CD4-positive, alpha-beta T cell treated with Interleukin-2 at 100 ng/mL for 4 hours (primary cell): ENCODE data around the gene INPPL1.

Source experiments
- DNase-seq: peaks from one replicate; pipeline ENCODE4 v3.0.0-alpha.2; 2020; ENCODE audit warnings: low spot score

Gene INPPL1

DNA sequence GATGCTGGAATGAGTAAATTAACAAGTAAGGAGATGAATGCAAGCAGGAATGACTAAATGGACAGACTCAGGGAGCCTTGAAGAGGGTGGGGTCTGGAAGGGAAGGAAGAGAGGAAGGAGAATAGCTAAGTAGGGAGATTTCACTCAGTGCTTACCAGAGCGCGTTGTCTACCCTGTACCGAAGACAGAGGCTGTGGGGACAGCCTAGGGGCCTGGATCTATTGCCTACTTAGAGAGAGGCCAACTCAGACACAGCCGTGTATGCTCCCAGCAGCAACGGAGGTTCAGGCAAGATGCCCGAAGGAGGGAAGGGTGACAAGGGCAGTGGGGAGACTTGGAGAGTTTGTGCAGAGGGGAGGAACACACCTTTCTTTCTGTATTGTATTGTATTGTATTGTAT, 7.9 kb upstream of the INPPL1 start, which contains the start of gene FOLR2:
Gene FOLR2 (plus strand): TSS at position 157 of the 400 bp plus-strand sequence. CDS start 1,791 bp downstream, outside the sequence.
- DNase-seq: no peak

DNA sequence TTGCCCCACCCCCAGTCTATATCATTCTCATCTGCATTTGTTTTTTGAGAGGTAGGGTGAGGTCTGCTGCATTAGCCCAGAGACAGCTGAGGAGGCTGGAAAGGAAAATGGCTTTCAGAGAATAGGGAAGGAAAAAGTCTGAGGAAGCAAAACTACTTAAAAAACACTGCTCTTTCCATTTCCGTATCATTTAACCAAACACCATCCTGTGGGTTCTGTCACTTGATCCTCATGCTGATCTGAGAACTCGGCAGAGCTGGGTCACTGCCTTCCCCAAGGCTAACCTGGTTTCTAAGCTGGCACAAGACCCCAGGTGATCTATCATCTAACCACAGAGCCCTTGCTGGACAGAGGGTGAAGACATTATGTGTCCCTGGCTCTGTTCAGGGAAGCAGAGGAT, 6.7 kb upstream of the INPPL1 start:
- no peak for DNase-seq

DNA sequence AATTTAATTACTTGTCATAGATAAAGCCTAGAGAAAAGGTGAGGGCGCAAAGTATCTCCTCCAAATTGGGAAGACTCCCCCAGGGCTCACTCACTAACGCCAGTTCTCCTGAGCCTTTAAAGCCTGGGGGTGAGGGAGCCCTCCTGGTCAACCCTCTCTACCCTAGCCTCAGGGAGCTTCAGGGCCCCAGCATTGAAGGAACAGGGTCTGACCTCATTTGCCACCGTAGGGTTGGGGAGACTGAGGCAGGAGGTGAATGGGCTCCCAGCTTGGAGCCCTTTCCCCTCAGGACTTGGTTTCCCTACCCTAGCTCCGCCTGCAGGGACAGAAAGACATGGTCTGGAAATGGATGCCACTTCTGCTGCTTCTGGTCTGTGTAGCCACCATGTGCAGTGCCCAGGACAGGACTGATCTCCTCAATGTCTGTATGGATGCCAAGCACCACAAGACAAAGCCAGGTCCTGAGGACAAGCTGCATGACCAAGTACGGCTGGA, 6.3 kb upstream of the INPPL1 start:
- no peak for DNase-seq

DNA sequence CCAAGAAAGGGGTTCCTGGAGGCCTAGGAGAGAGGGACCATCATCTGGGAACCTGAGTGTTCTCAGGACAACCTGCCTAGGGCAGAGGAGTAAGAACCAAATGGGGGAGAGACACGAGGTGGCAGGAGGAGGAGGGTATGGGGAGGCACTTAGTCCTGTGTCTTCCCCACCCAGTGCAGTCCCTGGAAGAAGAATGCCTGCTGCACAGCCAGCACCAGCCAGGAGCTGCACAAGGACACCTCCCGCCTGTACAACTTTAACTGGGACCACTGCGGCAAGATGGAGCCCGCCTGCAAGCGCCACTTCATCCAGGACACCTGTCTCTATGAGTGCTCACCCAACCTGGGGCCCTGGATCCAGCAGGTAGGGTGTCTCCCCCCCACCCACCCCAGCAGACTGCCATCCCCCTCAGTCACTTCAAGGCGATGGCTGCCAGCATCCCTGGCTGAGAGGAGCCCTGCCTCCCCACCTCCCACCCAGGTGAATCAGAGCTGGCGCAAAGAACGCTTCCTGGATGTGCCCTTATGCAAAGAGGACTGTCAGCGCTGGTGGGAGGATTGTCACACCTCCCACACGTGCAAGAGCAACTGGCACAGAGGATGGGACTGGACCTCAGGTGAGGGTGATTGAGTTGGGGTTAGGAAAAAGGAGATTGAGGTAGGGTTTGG, 3.7 kb upstream of the INPPL1 start:
- DNase-seq: no peak

DNA sequence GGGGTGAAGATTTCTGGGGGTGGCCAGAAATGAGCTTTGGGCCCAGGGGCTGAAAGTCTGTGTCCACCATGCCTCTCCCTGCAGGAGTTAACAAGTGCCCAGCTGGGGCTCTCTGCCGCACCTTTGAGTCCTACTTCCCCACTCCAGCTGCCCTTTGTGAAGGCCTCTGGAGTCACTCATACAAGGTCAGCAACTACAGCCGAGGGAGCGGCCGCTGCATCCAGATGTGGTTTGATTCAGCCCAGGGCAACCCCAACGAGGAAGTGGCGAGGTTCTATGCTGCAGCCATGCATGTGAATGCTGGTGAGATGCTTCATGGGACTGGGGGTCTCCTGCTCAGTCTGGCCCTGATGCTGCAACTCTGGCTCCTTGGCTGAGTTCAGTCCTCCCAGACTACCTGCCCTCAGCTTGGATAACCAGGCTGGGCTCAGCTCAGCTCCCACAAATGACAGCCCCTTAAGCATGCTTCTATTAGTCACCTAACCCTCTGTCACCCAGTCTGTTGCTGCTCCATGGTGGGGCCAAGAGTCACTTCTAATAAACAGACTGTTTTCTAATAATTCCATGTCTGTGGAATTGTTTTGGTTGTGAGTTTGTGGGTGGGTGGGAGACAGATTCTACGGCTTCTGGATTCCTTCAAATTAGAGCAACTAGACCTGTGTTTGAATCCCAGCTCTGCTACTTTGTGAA, 3.0 kb upstream of the INPPL1 start:
- no peak for DNase-seq

DNA sequence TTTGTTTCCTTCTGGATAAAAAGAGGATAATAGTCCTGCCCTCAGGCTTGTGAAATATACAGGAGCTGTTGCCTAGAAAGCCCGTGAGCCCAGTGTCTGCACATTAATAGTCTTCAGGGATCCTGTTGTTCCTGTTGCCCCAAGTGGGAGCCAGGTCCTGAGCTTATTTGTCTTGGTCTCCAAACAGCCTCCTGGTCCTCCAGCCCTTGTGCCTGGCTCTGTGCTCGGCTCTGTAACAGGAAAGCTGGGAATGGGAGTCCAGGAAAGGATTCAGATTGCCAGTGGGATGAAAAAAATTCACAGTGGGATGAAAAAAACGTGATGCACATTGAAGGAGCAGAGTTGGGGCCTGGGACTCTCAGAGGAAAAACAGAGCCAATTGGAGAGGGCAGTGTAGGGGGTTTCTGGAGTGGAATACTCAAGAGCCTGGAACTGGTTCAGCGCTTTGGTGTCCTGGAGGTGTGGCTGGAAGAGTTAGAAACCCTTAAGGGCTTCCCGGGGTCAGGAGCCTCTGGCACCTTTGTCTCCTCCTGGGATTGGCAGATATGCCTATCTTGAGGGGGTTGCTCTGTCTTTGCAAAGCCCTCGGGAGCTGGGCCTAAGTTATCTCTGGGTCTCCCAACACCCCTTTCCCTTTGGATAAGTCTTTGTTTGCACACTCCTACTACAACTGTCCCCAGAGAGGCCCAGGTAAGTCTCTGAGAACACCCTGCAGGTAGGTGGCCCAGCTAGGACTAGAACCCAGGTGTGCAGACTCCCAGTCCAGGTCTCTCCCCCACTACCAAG, 2.3 kb upstream of the INPPL1 start:
- DNase-seq: no peak

DNA sequence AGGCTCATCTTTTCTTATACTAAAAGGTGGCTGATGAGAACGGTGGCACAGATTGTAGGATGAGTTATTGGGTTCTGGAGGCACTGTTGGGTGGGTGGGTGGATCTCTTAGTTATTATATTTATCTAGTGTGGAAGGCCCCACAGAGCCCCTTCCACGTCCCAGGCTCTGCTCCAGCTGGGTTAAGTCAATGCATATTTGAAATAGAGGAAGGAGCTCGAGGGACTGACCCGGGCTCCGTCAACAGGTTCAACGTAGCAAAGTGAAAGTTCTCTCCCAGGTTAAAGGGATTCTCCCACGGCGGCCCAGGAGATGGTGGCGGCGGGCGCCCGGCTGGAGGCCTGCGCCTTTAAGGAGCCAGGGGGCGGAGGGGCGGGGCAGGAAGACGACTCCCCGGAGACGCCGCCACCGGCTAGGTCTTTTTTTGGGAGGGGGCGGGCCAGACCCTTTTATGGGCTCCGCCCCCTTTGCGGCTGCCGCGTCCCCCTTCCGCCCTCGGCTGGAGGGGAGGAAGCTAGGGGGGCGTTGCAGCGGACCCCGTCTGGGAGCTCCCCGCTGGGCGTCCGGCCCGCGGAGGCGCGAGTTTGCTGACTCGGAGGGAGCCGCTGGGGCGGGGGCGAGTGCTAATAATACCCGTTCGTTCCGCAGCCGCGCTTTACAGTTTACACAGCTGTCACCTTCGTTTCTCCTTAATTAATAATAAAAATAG, 1.5 kb upstream of the INPPL1 start:
- DNase-seq: peak; percentile 94

DNA sequence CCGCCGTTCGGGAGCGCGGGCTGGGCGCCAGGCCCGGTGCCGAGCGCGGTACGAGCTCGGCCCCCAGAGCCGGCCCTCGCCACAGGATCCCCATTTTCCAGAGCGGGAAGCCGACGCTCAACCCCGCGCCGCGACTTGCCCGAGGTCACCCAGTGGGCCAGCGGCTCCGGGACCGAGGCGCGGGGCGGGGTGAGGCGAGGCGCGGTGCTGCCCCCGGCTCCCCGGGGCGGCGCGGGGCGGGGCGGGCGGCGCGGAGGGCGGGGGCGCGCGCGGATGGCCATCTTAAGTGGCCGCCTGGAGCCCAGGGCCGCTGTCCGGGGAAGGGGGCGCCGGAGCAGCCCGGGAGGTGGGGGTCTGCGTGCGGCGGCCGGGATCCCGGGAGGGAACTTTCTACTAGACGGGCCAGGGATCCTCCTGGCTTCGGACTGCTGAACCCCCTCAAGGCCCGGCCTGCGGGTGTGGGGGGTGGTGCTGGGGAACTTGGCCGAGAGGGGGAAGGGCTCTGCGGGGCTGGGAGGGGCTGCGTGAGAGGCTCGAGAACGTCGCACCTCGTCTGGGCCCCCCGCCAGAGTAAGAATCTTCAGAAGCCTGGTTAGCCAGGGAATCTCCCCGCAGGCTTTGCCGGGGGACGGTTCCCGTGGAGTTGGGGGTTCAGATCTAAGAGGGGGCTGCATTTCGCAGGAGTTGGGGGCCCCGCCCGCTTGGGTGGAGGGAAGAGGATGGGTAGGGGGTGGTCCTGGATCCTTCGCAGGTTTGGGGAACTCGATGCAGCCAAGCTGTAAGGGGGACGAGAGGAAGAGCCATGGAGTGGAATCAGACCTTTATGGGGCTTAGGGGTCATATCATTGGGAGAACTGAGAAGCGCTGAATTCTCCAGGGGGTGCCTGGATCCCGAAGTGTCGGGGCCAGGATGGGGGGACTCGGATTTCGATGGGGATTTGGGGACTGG, 678 bp upstream of the INPPL1 start:
- DNase-seq: peak; percentile 50

DNA sequence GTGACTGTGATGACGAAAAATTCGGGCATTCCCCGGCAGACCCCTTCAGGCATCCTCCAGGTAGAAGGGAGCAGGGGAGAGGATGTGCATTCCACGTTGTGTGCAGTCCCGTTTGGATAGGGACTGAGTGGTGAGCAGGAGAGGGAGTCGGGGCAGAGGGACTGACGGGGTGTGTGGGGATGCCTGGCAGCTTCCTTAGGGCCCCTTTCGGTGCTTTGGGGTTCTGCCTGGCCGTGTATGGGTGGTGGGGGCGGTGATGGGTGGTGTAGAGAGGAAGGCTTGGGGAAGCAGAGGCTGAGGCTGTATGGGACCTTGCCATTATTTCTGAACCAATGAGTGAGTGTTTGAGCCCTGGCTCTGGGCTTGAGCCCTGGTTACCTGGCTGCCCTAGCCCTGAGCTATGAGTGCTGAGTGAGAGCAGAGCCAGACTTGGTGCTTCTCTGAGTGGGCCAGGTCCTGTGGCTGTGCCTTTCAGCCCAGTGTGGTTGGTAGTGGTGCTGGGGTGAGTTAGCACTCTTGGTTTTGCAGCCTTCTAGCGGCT, 914 bp downstream of the INPPL1 start:
- peak; percentile 27 for DNase-seq

DNA sequence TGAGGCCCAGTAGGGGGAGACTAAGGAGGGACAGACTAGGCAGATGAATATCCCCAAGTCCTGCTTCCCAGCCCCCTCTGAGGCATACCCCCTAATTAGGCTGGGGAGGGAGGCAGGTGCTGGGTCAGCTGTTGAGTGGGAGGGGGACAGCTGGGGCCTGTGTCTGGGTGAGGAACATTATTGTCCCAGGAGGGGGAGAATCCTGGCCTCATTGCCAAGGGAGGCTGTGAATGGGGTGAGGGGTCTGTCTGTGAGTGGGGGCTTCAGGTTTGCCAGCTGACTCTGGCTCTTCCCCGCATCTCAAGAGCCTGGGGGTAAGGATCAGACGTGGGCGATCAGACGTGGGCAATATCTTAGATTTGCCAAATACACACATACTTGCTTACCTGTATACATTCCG, 2.1 kb downstream of the INPPL1 start:
- no peak for DNase-seq

DNA sequence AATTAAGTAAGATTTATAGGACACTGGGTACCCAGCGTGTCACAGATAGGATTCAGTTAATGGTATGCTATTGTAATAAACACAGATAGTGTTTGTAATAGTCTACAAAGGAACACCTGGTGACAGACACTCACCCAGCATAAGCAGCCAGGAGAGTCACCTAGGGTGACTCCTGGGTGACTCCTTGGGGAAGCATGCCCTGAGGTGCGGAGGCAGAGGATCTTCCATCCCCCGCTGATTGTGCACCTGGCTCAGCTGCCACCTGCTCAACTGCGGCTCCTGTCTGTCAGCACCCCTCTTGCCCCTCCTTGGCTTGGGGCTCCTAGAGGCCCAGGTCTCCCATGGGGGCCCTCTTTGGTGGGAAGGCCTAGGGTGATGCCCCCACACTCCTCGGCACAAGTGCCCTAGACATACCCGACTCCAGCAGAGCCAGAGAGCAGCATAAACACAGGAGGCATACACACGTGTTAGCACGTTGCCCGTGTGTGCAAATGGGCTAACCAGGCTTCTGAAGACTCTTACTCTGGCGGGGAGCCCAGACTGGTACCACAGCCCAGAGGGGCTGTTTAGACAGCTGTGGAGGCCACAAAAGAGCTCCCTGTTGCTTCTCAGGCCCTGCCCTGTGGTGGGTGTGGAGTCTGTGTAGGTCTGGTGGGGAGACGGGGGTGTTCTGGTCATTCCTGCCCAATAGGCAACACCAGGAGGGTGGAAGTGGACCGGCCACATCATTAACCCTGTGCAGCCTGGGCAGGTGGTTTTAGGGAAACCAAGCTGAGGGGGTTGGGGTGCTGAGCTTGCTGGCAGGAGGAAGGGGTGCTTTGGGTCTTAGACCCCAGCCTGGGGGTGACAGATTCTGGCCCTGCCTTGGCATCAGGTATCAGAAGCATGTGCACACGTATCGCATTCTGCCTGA, 3.0 kb downstream of the INPPL1 start:
- DNase-seq: no peak

DNA sequence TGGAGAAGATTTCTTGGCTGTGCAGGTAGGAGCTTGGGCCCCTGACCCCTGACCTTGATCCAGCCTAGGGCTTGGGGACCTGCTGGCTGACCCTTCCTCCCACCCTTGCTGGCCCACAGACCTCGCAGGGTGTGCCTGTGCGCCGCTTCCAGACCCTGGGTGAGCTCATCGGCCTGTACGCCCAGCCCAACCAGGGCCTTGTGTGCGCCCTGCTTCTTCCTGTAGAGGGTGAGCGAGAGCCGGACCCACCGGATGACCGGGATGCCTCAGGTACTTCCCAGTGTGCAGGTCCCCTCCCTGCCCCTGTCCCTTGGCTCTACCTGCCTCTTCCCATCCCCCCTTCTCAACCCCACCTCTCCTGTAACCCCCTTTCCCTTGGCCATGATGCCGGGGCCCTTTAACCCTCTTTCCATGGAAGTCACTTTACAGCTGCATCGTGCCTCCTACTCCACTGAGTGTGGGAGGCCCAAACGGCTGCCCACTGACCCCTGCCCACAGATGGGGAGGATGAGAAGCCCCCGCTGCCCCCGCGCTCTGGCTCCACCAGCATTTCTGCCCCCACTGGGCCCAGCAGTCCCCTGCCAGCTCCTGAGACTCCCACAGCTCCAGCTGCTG, 3.8 kb downstream of the INPPL1 start:
- no peak for DNase-seq

DNA sequence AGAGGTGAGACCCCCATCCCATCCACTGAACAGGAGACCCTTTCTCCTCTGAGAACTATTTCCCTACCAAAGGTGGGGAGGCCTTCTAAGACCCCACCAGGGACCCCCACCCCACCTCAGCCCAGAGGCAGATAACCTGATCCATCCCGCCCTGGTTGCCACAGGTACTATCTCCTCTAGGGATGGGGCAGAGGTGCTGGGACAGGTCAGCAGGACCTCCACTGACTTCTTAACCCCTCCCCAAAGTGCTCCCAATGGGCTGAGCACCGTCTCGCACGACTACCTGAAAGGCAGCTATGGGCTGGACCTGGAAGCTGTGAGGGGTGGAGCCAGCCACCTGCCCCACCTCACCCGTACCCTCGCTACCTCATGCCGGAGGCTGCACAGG, 4.3 kb downstream of the INPPL1 start:
- DNase-seq: no peak

DNA sequence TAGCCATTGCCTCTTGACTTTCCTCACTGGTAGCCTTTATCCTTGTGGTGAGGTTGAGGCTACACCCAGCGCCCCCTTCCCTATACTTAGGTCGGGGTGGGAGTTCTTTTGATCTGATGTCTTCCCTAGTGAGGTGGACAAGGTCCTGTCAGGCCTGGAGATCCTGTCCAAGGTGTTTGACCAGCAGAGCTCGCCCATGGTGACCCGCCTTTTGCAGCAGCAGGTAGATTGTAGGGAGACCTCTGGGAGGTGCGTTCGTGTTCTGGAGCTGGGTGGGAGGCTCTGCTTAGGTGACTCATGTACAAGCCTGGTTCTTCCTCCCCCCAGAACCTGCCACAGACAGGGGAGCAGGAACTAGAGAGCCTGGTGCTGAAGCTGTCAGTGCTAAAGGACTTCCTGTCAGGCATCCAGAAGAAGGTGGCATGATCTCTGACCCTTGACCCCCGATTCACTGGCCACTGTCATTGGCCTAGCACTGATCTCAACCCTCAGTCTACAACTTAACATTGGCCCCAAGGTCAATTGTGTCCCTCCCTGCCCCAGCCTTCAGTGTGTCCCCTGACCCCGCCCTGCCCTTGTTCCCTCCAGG, 4.9 kb downstream of the INPPL1 start:
- no peak for DNase-seq

DNA sequence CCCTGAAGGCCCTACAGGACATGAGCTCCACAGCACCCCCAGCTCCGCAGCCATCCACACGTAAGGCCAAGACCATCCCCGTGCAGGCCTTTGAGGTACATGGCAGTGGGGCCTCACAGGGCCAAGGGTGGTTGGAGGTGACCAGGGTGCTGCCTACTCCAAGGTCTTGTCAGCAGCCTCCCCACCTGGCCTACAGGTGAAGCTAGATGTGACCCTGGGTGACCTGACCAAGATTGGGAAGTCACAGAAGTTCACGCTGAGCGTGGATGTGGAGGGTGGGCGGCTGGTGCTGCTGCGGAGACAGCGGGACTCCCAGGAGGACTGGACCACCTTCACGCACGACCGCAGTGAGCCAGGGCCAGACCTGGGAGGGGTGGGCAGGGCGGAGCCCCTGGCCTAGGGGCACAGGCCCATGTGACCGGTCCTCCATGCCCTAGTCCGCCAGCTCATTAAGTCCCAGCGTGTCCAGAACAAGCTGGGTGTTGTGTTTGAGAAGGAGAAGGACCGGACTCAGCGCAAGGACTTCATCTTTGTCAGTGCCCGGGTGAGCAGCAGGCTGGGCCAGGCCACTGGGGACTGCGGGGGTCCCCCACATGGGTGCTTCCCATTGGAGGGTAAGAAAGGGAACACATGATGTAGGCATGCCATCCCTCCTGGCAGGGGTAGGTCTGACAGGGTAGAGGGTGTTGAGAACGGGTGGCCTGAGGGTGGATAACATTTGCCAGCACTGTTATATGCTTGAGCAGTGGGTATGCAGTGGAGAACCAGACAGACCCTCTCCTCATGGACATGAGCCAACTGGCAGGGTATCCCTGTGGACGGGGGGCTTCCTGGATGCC, 5.6 kb downstream of the INPPL1 start:
- DNase-seq: no peak

DNA sequence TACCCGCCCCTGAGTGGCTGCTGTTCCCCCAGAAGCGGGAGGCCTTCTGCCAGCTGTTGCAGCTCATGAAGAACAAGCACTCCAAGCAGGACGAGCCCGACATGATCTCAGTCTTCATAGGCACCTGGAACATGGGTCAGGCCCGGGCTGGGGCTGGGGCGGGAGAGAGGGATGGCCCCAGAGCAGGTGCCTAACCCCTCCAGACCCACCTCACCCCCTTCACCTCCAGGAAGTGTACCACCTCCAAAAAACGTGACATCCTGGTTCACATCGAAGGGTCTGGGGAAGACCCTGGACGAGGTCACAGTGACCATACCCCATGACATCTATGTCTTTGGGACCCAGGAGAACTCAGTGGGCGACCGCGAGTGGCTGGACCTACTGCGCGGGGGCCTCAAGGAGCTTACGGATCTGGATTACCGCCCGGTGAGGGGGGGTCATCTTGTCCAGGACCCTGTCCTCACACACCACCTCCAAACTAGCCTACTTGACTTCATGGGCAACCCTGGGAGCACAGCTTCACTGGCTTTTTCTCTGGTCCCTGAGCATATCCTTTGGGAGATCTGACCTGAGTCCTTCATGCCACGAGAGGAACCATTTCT, 6.3 kb downstream of the INPPL1 start:
- DNase-seq: no peak
